Endodermal cell (in vitro differentiated cells): ENCODE results near the gene PIWIL4. TPM values are rescaled to one million over a fixed set of nuclear protein-coding genes. Genes with fewer than 3 reads are reported as not detected.

Experiments used
- DNase-seq: peaks from one replicate; pipeline ENCODE4 v3.0.0-alpha.2; 2017
- H3K27ac ChIP-seq: 2 replicates; pipeline ENCODE4 v1.5.1; 2013; ENCODE audit warnings: mild to moderate bottlenecking, low read depth, low read length, moderate library complexity
- H3K27me3 ChIP-seq: 2 replicates; pipeline ENCODE4 v1.6.1; 2013; ENCODE audit warnings: mild to moderate bottlenecking, low read length, moderate library complexity; ENCODE audit not compliant: insufficient read depth, control insufficient read depth, poor library complexity, severe bottlenecking
- H3K36me3 ChIP-seq: 2 replicates; pipeline ENCODE4 v1.7.0; 2013; ENCODE audit warnings: mild to moderate bottlenecking, low read length, moderate library complexity; ENCODE audit not compliant: control insufficient read depth, insufficient read depth
- H3K4me1 ChIP-seq: one replicate; pipeline ENCODE4 v1.7.0; 2013; ENCODE audit warnings: low read length; ENCODE audit not compliant: control insufficient read depth, insufficient read depth
- H3K4me3 ChIP-seq: 2 replicates; pipeline ENCODE4 v1.5.1; 2013; ENCODE audit warnings: mild to moderate bottlenecking, low read length, moderate library complexity
- H3K9ac ChIP-seq: 2 replicates; pipeline ENCODE4 v1.6.1; 2013; ENCODE audit warnings: mild to moderate bottlenecking, low read length, moderate library complexity; ENCODE audit not compliant: poor library complexity, severe bottlenecking; ENCODE audit errors: extremely low read depth
- H3K9me3 ChIP-seq: 2 replicates; pipeline ENCODE4 v1.6.1; 2013; ENCODE audit warnings: mild to moderate bottlenecking, low read length, moderate library complexity; ENCODE audit not compliant: control insufficient read depth
- H3K27ac Mint-ChIP-seq: 2 replicates; pipeline ENCODE4 v1.8.0; 2020; ENCODE audit warnings: mixed read lengths
- H3K27me3 Mint-ChIP-seq: 2 replicates; pipeline ENCODE4 v1.8.0; 2021; ENCODE audit warnings: mild to moderate bottlenecking, mixed read lengths; ENCODE audit not compliant: insufficient read depth
- H3K36me3 Mint-ChIP-seq: 2 replicates; pipeline ENCODE4 v1.8.0; 2020; ENCODE audit warnings: low read depth, mixed read lengths
- H3K4me1 Mint-ChIP-seq: 2 replicates; pipeline ENCODE4 v1.8.0; 2020; ENCODE audit warnings: mixed read lengths
- H3K4me3 Mint-ChIP-seq: 2 replicates; pipeline ENCODE4 v1.8.0; 2020; ENCODE audit warnings: mild to moderate bottlenecking, moderate library complexity, mixed read lengths
- H3K9me3 Mint-ChIP-seq: 2 replicates; pipeline ENCODE4 v1.8.0; 2020; ENCODE audit warnings: mild to moderate bottlenecking, mixed read lengths
- CTCF ChIP-seq: fragments of 200-600 bp; sonication (generic); conservative IDR thresholded peaks from 2 replicates; pipeline ENCODE4 v1.5.0; 2021; ENCODE audit warnings: antibody characterized with exemption, mild to moderate bottlenecking
- WGBS, 2 experiments: methylation state at CpG; one replicate each; pipeline versions ENCODE4 v1.1.5 to v1.1.7; 2013; ENCODE audit warnings: missing lambda C conversion rate in 2 of 2, mixed read lengths in 1 of 2; ENCODE audit not compliant: insufficient coverage in 1 of 2, insufficient read length in 1 of 2; 5-methylcytosine and 5-hydroxymethylcytosine counted together
- total RNA-seq, 2 donors: library from RNA; stranded (reverse); fragmentation: NEBNext Ultra II Directional in 1 of 2; extraction: Animal tissue kit (Norgen Biotek cat#: 25700) in 1 of 2; gene quantifications; 2 replicates in 1 of 2; 3 replicates in 1 of 2; pipeline ENCODE4 v1.2.1, GENCODE V29; 2021

The PIWIL4 gene
- total RNA-seq, 2 donors from 2014 or later, result 0.24 to 0.82 TPM

GRCh38 chr11:94574193-94574961, 7.2 kb downstream of the PIWIL4 start:
- H3K27ac ChIP-seq, result no peak overlapping the region
- no peaks in the 10 kb centered on the region for H3K4me1 ChIP-seq
- peaks cover 13% of the 10 kb centered on the region for H3K27me3 ChIP-seq
- WGBS, 2 experiments, result 83 to 86% methylated on average over 9 to 13 of the region's 13 CpGs
- Mint-ChIP-seq H3K4me1 (no peaks in the 10 kb centered on the region), H3K9me3 (peaks cover 6% of the 10 kb centered on the region), H3K4me3 (no peak overlapping the region), H3K36me3 (no peaks in the 10 kb centered on the region), H3K27ac (no peak overlapping the region), H3K27me3 (peaks cover 22% of the 10 kb centered on the region)
- H3K9me3 ChIP-seq, result no peaks in the 10 kb centered on the region
- no peaks in the 10 kb centered on the region for H3K36me3 ChIP-seq
- no peak for TF ChIP-seq CTCF
- no peak overlapping the region for H3K9ac ChIP-seq
- H3K4me3 ChIP-seq, result no peak overlapping the region
- DNase-seq, result no peak

- DNase-seq, result no peak
- H3K4me1 ChIP-seq, result no peaks in the 10 kb centered on the region
- Mint-ChIP-seq H3K36me3 (no peaks in the 10 kb centered on the region), H3K4me1 (no peaks in the 10 kb centered on the region), H3K4me3 (no peak overlapping the region), H3K27ac (no peak overlapping the region), H3K9me3 (peaks cover 6% of the 10 kb centered on the region), H3K27me3 (peaks cover 22% of the 10 kb centered on the region)
- H3K27ac ChIP-seq, result no peak overlapping the region
- no peaks in the 10 kb centered on the region for H3K9me3 ChIP-seq
- no peak overlapping the region for H3K9ac ChIP-seq
- no peak overlapping the region for H3K4me3 ChIP-seq
- no peaks in the 10 kb centered on the region for H3K36me3 ChIP-seq
- H3K27me3 ChIP-seq, result peaks cover 13% of the 10 kb centered on the region
- no peak for TF ChIP-seq CTCF
- WGBS, 2 experiments, result 90 to 91% methylated on average over 3 to 5 of the region's 5 CpGs
Measured at GRCh38 chr11:94576306-94576705, 9.1 kb downstream of the PIWIL4 start.

DNA sequence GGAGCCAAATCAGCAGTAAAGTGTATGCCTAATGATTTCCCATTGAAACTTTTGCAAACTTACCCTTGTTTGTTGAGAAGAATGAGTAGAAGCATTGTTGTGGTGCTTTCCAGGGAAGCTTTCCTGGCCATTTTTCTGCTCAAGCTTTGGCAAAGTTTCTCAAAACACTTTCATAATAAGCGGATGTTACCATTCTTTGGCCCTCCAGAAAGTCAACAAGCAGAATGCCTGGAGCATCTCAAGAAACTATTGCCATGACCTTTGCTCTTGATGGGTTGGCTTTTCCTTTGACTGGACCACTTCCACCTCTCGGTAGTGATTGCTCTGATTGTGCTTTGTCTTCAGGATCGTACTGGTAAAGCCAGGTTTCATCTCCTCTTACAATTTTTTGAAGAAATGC, 10.7 kb downstream of the PIWIL4 start:
- Mint-ChIP-seq H3K27me3 (peaks cover 19% of the 10 kb centered on the region), H3K9me3 (peaks cover 2% of the 10 kb centered on the region), H3K27ac (no peak overlapping the region), H3K4me1 (peaks cover 6% of the 10 kb centered on the region), H3K4me3 (no peak overlapping the region), H3K36me3 (no peaks in the 10 kb centered on the region)
- no peak overlapping the region for H3K27ac ChIP-seq
- peaks cover 3% of the 10 kb centered on the region for H3K4me1 ChIP-seq
- no peak overlapping the region for H3K4me3 ChIP-seq
- 75 to 87% methylated on average over 2 to 3 of the region's 3 CpGs for WGBS, 2 experiments
- DNase-seq, result no peak
- H3K36me3 ChIP-seq, result no peaks in the 10 kb centered on the region
- no peaks in the 10 kb centered on the region for H3K9me3 ChIP-seq
- H3K9ac ChIP-seq, result no peak overlapping the region
- peaks cover 13% of the 10 kb centered on the region for H3K27me3 ChIP-seq
- no peak for TF ChIP-seq CTCF
